Stimulated activated naive CD8-positive, alpha-beta T cell treated with anti-CD3 and anti-CD28 coated beads, Interleukin-15, amount 100 ng/mL, for 72 hours (primary cell): ENCODE measurements around the gene TMCO4.

ENCODE experiments used
- ATAC-seq: fragments of 150-1000 bp; cut with Tn5 transposase; 2 replicates; pipeline ENCODE4 v1.10.0; 2021; ENCODE audit warnings: mild to moderate bottlenecking, moderate library complexity
- DNase-seq, 2 donors: peaks; one replicate each; pipeline ENCODE4 v3.0.0; 2021 to 2022
- H3K27ac Mint-ChIP-seq, 2 donors: one replicate each; pipeline ENCODE4 v1.8.0; 2022; ENCODE audit warnings: mild to moderate bottlenecking in 2 of 2, mixed read lengths in 2 of 2, moderate library complexity in 2 of 2
- H3K27me3 Mint-ChIP-seq: one replicate; pipeline ENCODE4 v1.8.0; 2022; ENCODE audit warnings: mixed read lengths
- H3K4me1 Mint-ChIP-seq: one replicate; pipeline ENCODE4 v1.8.0; 2022; ENCODE audit warnings: mild to moderate bottlenecking, mixed read lengths
- H3K4me3 Mint-ChIP-seq, 2 donors: one replicate each; pipeline ENCODE4 v1.8.0; 2022; ENCODE audit warnings: mild to moderate bottlenecking in 2 of 2, mixed read lengths in 2 of 2, moderate library complexity in 1 of 2
- H3K9me3 Mint-ChIP-seq, 2 donors: one replicate each; pipeline ENCODE4 v1.8.0; 2022; ENCODE audit warnings: mixed read lengths in 2 of 2

Gene TMCO4

DNA sequence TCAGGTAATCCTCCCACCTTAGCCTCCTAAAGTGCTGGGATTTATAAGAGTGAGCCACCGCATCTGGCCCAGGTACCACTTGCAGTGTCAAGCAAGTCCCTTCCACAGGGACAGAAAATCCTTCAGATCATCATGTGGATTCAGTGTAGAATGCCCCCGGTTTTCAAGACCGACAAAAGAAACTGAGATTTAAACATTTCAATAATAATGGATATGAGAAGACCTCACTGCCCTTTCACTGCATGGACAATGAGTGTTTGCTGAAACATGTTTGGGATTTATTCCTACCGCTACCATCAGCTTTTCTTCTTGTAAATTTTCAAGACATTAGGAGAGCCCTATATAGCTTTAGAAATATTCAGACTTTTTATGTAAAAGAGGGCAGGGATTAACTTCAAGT, 93.6 kb downstream of the TMCO4 start:
- H3K4me3 Mint-ChIP-seq, result no peak overlapping the region
- no peak for ATAC-seq
- H3K9me3 Mint-ChIP-seq, result no peaks in the 10 kb centered on the region
- no peak overlapping the region for H3K27ac Mint-ChIP-seq
- no peak for DNase-seq
- H3K4me1 Mint-ChIP-seq, result peaks cover 11% of the 10 kb centered on the region
- no peaks in the 10 kb centered on the region for H3K27me3 Mint-ChIP-seq

DNA sequence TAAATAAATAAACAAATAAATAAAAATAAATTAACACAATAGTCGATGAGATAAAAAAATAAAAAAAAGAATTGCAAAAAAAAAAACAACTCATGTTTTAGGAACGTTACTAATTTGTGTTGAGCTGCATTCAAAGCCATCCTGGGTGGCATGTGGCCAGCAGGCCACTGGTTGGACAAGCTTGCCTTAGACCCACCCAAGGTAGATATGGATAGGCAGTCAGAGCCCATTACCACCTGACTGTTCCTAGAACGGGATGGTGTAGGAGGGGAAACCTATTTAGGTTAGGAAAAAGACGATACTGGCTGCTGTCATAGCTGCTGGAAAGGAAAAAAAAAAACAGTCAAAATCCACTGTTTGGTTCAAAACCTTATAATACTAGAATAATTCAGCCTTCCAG, 94.3 kb downstream of the TMCO4 start:
- no peak for DNase-seq
- Mint-ChIP-seq H3K27ac (no peak overlapping the region), H3K27me3 (no peaks in the 10 kb centered on the region), H3K9me3 (no peaks in the 10 kb centered on the region), H3K4me1 (peaks cover 4% of the 10 kb centered on the region), H3K4me3 (no peak overlapping the region)
- no peak for ATAC-seq

DNA sequence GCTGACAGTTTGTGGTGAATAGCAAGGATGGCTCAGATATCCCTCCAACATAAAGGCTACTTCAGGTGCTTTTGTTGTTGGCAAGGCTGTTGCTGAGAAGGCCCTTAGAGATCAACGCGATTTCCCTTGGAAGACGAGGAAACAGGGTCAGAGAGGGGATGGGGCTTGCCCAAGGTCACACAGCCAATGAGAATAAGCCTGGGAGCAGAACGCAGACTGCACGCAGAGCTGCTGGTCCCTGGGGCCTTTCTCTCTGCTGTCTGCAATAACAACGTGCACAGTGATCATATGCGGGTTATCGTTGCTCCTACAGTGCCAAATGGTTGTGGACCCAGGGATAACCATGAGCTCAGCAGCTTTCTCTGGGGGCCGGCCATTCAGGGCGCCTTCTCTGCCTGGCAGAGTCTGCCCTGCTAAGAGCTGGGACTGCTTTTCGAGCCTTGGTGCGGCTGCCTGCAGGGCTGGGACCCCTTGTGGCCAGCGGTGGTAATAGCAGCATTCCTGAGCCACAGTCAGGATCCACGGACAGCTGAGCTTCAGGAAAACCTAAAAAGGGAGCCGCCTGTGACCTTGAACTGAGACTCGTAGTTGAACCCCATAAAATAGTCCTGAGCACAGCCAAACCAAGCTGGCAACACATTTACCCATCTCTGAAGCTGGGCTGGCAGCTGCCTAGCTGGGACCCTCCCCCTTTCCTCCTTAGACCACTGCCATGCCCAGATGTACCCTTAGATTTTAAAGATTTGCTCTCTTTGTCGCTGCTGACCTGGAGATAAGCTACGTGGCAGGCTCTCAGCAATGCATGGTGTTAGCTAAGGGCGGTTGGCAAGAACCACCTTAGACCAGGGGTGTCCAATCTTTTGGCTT, 95.2 kb downstream of the TMCO4 start:
- no peak for ATAC-seq
- Mint-ChIP-seq H3K27ac (no peak overlapping the region), H3K4me1 (no peaks in the 10 kb centered on the region), H3K27me3 (no peaks in the 10 kb centered on the region), H3K9me3 (no peaks in the 10 kb centered on the region), H3K4me3 (no peak overlapping the region)
- DNase-seq, result peak; percentile 21 to 26

DNA sequence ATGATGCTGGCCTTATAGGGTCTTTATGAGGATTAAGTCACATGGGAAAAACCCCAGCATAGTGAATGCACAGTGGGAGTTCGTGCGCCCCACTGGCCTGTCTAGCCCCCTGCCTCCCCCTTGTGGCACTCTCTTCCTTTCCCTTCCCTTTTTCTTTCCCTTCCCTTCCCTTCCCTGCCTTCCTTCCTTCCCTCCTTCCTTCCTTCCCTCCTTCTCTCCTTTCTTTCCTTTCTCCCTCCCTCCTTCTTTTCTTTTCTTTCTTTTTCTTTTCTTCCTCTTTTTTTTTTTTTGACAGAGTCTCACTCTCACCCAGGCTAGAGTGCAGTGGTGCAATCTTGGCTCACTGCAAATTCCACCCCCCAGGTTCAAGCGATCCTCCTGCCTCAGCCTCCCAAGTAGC, 96.4 kb downstream of the TMCO4 start:
- H3K4me1 Mint-ChIP-seq, result no peaks in the 10 kb centered on the region
- H3K27ac Mint-ChIP-seq, result peak overlapping the region in 1 of 2 donors; percentile 27
- DNase-seq (no peak), ATAC-seq (no peak)
- H3K27me3 Mint-ChIP-seq, result no peaks in the 10 kb centered on the region
- H3K9me3 Mint-ChIP-seq, result no peaks in the 10 kb centered on the region
- no peak overlapping the region for H3K4me3 Mint-ChIP-seq

DNA sequence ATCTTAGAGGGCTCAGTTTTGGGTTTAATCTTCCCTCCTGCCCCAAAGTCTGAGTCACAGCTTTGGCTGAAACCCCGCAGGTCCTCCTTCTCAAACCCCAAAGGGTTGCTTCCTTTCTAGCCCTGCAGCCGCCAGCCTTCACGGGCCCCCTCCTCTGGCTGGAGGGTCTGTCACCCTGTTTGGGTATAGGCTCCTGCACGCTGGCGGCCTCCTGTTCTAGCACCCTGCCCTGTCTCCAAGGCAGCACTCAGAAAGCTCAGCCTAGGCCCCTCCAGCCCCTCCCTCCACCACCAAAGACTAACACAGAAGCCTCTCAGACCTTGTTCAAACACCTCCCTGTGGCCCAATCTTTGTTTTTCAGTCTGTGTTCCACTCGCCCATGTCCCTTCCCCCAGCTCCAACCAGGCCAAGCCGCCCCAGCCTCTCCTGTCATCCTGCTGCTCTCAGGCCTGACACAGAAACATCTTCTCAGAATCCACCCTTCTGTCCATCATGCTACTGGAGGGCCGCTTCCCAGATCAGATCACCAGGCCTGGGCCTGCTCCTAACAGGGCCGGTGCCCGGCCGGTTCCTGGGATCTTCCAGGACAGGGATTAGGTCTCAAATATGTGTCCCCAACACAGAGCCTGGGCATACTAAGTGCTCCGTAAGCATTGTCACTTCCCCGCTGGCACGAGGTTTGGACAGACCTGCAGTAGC, 99.5 kb downstream of the TMCO4 start:
- DNase-seq, result no peak
- ATAC-seq, result no peak
- Mint-ChIP-seq H3K27ac (no peak overlapping the region), H3K9me3 (no peaks in the 10 kb centered on the region), H3K27me3 (no peaks in the 10 kb centered on the region), H3K4me3 (no peak overlapping the region), H3K4me1 (no peaks in the 10 kb centered on the region)

DNA sequence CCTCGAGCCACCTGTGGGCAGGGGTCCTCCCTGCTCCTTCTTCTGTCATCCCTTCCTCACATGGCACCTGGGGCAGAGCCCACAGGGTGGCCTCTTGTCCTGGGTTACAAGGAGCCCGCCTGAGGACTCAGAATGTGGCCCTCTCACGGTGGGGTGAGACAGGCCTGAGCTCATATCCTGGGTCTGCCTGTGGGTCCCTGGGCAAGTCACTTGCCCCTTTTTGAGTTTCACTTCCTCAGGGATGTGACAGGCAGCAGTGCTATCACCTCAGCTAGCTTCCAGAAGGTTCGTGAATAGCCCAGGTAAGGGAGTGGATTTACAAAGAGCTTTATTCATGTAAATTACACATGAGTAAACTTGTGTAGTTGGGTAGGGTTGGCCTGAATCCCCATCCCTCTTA, 101.5 kb downstream of the TMCO4 start:
- ATAC-seq (no peak), DNase-seq (no peak)
- Mint-ChIP-seq H3K27ac (peak overlapping the region in 1 of 2 donors; percentile 75), H3K27me3 (no peaks in the 10 kb centered on the region), H3K4me1 (no peaks in the 10 kb centered on the region), H3K9me3 (no peaks in the 10 kb centered on the region), H3K4me3 (no peak overlapping the region)

DNA sequence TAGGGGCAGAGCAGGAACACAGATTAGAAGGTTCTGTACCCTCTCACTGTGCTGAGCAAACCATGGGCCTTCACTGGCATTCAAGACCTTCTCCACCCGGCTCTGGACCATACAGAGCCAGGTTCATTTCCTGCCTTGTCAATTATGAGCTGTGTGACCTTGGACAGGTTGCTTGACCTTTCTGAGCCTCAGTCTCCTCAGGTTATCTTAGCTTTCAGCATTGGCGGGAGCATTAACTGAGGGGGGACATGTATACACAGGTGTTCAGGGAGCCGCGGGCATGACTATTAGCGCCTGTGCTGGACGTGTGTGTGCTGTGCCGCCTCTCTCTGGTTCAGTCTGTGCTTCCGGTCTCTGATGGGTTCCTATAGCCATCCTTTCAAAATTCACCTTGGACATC, 102.9 kb downstream of the TMCO4 start:
- no peaks in the 10 kb centered on the region for H3K4me1 Mint-ChIP-seq
- no peak overlapping the region for H3K4me3 Mint-ChIP-seq
- no peaks in the 10 kb centered on the region for H3K9me3 Mint-ChIP-seq
- no peak for DNase-seq
- H3K27me3 Mint-ChIP-seq, result no peaks in the 10 kb centered on the region
- ATAC-seq, result no peak
- H3K27ac Mint-ChIP-seq, result no peak overlapping the region

DNA sequence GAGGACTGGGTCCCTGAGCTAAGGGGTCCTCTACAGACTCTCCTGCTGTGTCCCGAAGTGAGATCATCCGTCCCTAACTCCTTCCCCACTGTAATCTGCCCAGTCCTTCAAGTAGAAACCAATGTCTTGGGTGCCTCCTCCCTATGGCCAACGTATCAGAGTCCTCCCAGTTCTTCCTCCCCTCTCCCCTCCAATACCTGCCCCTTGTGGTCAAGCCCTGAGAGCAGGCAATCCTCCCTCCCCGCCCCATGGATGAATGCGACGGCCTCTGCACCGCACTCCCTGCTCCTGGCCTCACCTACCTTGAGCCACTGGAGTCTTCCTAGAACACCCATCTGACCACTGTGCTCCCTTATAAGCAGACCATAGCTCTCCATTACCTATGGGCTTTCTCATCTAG, 103.9 kb downstream of the TMCO4 start:
- H3K27me3 Mint-ChIP-seq, result no peaks in the 10 kb centered on the region
- ATAC-seq (no peak), DNase-seq (no peak)
- no peaks in the 10 kb centered on the region for H3K4me1 Mint-ChIP-seq
- no peak overlapping the region for H3K27ac Mint-ChIP-seq
- no peak overlapping the region for H3K4me3 Mint-ChIP-seq
- H3K9me3 Mint-ChIP-seq, result peaks cover 0 to under 1% of the 10 kb centered on the region in 2 donors

DNA sequence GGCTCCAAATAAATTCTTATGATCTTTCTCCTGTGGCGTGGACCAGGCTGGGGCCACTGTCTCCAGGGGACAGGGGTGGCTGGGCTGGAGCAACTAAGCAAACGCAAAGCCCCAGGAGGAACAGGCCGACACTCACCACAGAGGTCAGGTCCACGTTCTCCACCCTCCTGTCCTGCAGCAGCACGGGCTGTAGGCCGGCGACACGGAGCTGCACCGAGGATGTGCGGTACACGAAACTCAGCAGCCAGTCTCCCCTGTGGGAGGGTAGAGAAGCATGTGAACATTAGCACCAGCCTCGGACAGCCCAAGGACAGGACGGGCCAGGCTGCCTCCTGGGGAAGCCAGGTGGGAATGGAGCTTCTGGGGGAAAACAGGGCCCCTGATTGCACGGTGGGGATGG, 105.4 kb downstream of the TMCO4 start:
- H3K4me3 Mint-ChIP-seq, result no peak overlapping the region
- H3K9me3 Mint-ChIP-seq, result peaks cover 9 to 15% of the 10 kb centered on the region in 2 donors
- no peaks in the 10 kb centered on the region for H3K27me3 Mint-ChIP-seq
- peaks cover 4% of the 10 kb centered on the region for H3K4me1 Mint-ChIP-seq
- H3K27ac Mint-ChIP-seq, result no peak overlapping the region
- DNase-seq (no peak), ATAC-seq (no peak)

DNA sequence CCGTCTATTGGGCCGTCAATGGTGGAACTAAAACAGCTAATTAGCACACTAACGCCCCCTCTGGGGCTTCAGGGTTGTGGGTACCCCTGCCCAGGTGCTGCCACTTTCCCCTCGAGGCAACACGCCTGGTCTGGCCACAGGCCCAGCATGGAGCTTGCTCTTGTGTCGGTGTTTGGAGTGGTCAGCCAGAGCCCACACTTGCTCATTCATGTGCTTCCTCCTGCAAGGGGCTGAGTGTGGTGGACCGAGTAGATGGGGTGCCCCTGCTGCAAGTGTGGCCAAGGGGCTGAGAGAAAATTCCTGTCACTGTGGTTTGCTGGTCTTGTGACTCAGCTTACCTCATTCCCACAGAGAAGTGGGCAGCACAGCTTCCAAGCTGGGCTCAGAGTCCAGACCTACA, 109.4 kb downstream of the TMCO4 start:
- no peaks in the 10 kb centered on the region for H3K27me3 Mint-ChIP-seq
- DNase-seq, result no peak
- no peak for ATAC-seq
- no peak overlapping the region for H3K4me3 Mint-ChIP-seq
- peaks cover 22% of the 10 kb centered on the region for H3K4me1 Mint-ChIP-seq
- no peak overlapping the region for H3K27ac Mint-ChIP-seq
- H3K9me3 Mint-ChIP-seq, result peaks cover 10 to 17% of the 10 kb centered on the region in 2 donors

DNA sequence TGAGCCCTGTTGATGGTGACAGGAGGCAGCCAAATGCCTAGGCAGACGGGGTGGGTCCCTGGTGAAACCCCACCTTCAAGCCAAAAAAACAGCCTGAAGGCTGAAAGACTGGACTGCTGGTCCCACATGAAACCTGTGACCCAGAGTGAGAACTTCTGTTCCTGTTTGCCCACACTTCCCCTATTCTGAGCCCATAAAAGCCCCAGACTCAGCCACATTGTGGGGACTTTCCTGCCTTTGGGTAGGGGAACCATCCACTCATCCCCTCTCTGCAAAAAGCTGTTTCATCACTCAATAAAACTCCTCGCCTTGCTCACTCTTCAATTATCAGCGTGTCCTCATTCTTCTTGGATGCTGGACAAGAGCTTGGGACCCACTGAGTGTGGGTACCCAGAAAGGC, 109.9 kb downstream of the TMCO4 start:
- ATAC-seq, result no peak
- Mint-ChIP-seq H3K4me3 (no peak overlapping the region), H3K27ac (no peak overlapping the region), H3K27me3 (no peaks in the 10 kb centered on the region), H3K9me3 (peaks cover 10 to 17% of the 10 kb centered on the region in 2 donors), H3K4me1 (peaks cover 22% of the 10 kb centered on the region)
- DNase-seq, result no peak

DNA sequence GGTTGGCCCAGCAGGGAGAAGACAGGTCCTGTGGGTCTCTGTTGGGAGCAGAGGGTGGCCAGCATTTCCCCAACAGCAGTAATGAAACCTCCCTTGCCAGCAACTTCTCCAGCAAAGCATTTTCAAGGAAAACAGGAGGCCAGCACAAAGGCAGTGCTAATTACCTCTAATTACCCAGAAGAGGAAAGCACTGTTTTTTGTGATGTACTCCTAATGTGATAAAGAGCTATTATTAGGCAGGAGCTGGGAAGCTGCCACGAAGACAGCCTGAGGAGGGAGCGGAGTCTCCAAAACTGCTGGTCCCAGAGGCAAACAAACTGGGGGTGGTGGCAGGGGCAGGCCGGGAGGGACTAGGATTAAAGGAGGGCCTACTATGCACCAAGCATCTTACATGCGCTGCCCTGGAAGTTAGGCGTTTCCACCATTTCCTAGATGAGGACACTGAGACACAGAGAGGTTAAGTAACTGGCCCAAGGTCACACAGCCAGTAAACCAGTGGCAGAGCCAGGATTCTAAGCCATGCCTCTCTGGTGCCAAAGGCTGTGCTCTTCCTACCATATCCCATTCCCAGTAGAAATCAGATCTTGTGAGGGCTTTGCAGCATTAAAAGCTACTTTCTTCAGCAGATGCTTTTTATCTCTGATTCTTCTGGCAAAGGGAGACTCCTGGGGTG, 110.5 kb downstream of the TMCO4 start:
- Mint-ChIP-seq H3K27me3 (no peaks in the 10 kb centered on the region), H3K4me1 (peaks cover 22% of the 10 kb centered on the region), H3K27ac (no peak overlapping the region), H3K9me3 (peaks cover 10 to 17% of the 10 kb centered on the region in 2 donors), H3K4me3 (no peak overlapping the region)
- ATAC-seq (no peak), DNase-seq (no peak)

DNA sequence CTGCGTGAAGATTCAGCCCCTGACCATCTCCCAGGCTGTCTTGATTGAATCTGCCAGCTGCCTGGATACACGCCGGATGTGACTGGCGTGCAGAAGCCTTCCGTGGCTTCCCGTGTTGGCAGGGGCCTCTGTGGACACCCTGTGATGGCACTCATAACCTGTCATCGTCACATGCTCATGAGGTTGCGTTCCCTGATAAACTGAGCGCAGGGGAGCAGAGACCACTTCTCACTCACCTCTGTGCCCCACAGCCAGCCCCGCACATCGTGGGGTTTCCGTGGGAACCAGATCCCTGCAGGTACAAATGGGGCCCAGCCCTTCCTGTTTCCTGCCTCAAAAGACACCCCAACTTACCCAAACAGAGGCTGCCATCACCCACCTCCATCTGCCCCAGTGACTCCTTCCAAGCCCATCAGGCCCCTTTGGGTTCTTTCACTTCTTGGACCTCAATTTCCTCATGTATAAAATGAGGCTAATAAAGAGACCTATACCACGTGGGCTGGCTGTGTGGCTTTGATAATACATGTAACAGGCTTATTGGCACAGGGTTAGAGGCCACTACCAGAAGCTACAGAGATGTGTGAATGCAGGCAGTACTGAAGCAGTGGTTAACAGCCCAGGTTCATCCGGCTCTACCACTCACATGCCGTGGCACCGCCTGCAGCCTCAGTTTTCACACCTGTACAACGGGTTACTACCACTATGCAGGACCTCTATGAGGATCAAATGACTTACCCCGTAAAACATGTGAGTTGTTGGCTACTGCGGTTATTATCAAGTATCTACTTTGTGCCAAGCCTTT, 111.5 kb downstream of the TMCO4 start:
- Mint-ChIP-seq H3K4me3 (no peak overlapping the region), H3K4me1 (peaks cover 22% of the 10 kb centered on the region), H3K27me3 (no peaks in the 10 kb centered on the region), H3K27ac (peak overlapping the region in 1 of 2 donors; percentile 93), H3K9me3 (peaks cover 10 to 17% of the 10 kb centered on the region in 2 donors)
- ATAC-seq, result peak; percentile 84
- DNase-seq, result peak in 1 of 2 donors; percentile 23

DNA sequence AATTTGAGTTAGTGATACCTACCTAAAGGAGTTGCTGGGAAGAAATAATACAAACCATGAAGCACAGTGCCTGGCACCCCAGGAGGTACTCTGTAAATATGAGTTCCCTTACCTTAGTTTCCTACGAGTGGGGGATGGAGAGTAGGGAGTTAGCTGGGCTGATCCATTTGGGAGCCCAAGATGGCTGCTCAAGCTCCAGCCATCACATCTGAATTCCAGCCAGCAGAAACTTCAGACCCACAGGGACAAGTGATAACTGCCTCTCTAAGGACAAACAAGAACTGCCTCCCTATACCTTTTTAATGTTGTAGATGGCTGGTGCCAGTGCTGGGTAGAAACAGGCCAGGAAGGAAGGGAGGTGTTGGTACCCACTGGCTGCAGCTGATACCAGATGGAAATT, 112.3 kb downstream of the TMCO4 start:
- H3K27me3 Mint-ChIP-seq, result no peaks in the 10 kb centered on the region
- DNase-seq, result no peak
- peaks cover 10 to 17% of the 10 kb centered on the region in 2 donors for H3K9me3 Mint-ChIP-seq
- peak overlapping the region in 1 of 2 donors; percentile 25 for H3K27ac Mint-ChIP-seq
- H3K4me1 Mint-ChIP-seq, result peaks cover 22% of the 10 kb centered on the region
- ATAC-seq, result no peak
- no peak overlapping the region for H3K4me3 Mint-ChIP-seq

DNA sequence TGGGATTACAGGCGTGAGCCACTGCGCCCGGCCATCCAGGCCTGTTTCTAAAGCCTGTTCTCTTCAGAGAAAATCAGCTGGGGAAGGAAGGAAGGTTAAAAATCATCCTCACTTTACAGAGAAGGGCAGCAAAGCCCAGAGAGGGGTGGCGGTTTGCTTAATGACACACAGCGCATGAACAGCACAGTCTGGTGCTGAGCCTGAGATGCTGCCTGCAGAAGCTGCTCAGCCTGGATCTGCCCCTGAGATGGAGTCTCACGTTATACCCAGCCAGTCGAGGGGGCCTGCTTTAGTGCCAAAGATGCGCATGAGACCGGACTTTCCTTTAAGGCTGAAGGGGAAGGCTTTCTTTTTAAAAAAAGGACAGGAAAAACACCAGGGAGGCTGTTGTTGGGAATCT, 113.7 kb downstream of the TMCO4 start:
- Mint-ChIP-seq H3K9me3 (peaks cover 10 to 17% of the 10 kb centered on the region in 2 donors), H3K27ac (no peak overlapping the region), H3K4me1 (peaks cover 22% of the 10 kb centered on the region), H3K4me3 (no peak overlapping the region), H3K27me3 (no peaks in the 10 kb centered on the region)
- no peak for DNase-seq
- no peak for ATAC-seq
